GM18520 (cell line): ENCODE data around the gene TBC1D4.
"Not testable (repeated sequence)": the region's sequence is repeated elsewhere in the genome, so short reads cannot be mapped to it uniquely, and the experiment has no call there.

Source experiments
- ATAC-seq: cut with Tn5 transposase; IDR thresholded peaks from one replicate; pipeline ENCODE4 v1.9.1; 2021; ENCODE audit not compliant: unreplicated experiment

Gene TBC1D4

GRCh38 chr13:75327135-75327510, 154.8 kb downstream of the TBC1D4 start:
- ATAC-seq, result no peak

GRCh38 chr13:75326173-75327134, 155.5 kb downstream of the TBC1D4 start:
- peak; percentile 83 for ATAC-seq

- ATAC-seq, result no peak
Observed at GRCh38 chr13:75325711-75326110, 156.3 kb downstream of the TBC1D4 start.

GRCh38 chr13:75324413-75324940, 157.5 kb downstream of the TBC1D4 start:
- no peak for ATAC-seq

GRCh38 chr13:75321084-75321483, 160.9 kb downstream of the TBC1D4 start:
- ATAC-seq, result no peak

GRCh38 chr13:75319254-75319653, 162.7 kb downstream of the TBC1D4 start:
- ATAC-seq, result no peak

GRCh38 chr13:75318138-75318833, 163.7 kb downstream of the TBC1D4 start:
- no peak for ATAC-seq

GRCh38 chr13:75316427-75316826, 165.5 kb downstream of the TBC1D4 start:
- no peak for ATAC-seq

- no peak for ATAC-seq
Observed at GRCh38 chr13:75312884-75313520, 169.0 kb downstream of the TBC1D4 start.

GRCh38 chr13:75309981-75310580, 171.9 kb downstream of the TBC1D4 start:
- no peak for ATAC-seq

- ATAC-seq, result no peak
Observed at GRCh38 chr13:75308222-75308621, 173.7 kb downstream of the TBC1D4 start.

- no peak for ATAC-seq
Observed at GRCh38 chr13:75307370-75307949, 174.5 kb downstream of the TBC1D4 start.

GRCh38 chr13:75306967-75307366, 175.0 kb downstream of the TBC1D4 start:
- not testable (repeated sequence) for ATAC-seq

GRCh38 chr13:75305059-75305458, 176.9 kb downstream of the TBC1D4 start:
- ATAC-seq, result no peak

GRCh38 chr13:75303263-75303662, 178.7 kb downstream of the TBC1D4 start:
- ATAC-seq, result no peak

GRCh38 chr13:75302071-75302698, 179.8 kb downstream of the TBC1D4 start:
- no peak for ATAC-seq

GRCh38 chr13:75299913-75300862, 181.8 kb downstream of the TBC1D4 start:
- no peak for ATAC-seq

GRCh38 chr13:75299246-75299645, 182.7 kb downstream of the TBC1D4 start:
- ATAC-seq, result no peak

GRCh38 chr13:75296641-75297040, 185.3 kb downstream of the TBC1D4 start:
- ATAC-seq, result no peak
